Measurements from ENCODE around the gene RHOBTB1.

DNA sequence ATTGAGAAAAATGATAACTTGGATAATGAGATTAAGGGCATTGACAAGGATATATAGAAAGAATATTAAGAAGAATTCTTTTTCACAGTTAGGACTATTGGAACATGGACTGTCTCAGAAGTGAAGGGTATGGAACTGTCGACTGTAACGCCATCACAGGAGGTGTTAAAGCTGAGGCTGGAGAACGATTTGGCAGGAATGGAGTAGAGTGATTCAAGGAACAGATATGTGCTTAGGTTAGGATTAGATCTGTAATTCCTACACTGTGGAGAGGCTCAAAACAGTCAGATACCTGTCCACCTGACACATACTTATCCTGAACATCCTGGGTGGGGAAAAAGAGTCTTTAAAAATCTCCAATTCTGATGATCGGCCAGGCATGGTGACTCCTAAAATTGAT, 30.9 kb downstream of the RHOBTB1 start:
- TF ChIP-seq TAF1 (IDR thresholded peaks at IDR 0.05; ENCODE audit: borderline replicate concordance, insufficient read depth, low read length) = no peak
- TF ChIP-seq, protein P1, sequence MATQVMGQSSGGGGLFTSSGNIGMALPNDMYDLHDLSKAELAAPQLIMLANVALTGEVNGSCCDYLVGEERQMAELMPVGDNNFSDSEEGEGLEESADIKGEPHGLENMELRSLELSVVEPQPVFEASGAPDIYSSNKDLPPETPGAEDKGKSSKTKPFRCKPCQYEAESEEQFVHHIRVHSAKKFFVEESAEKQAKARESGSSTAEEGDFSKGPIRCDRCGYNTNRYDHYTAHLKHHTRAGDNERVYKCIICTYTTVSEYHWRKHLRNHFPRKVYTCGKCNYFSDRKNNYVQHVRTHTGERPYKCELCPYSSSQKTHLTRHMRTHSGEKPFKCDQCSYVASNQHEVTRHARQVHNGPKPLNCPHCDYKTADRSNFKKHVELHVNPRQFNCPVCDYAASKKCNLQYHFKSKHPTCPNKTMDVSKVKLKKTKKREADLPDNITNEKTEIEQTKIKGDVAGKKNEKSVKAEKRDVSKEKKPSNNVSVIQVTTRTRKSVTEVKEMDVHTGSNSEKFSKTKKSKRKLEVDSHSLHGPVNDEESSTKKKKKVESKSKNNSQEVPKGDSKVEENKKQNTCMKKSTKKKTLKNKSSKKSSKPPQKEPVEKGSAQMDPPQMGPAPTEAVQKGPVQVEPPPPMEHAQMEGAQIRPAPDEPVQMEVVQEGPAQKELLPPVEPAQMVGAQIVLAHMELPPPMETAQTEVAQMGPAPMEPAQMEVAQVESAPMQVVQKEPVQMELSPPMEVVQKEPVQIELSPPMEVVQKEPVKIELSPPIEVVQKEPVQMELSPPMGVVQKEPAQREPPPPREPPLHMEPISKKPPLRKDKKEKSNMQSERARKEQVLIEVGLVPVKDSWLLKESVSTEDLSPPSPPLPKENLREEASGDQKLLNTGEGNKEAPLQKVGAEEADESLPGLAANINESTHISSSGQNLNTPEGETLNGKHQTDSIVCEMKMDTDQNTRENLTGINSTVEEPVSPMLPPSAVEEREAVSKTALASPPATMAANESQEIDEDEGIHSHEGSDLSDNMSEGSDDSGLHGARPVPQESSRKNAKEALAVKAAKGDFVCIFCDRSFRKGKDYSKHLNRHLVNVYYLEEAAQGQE (IDR thresholded peaks at IDR 0.05; ENCODE audit: insufficient read depth in 1 of 2, low read depth in 2 of 2, low read length in 2 of 2) = no peak
- TF ChIP-seq POLR2AphosphoS5 (IDR thresholded peaks at IDR 0.05; ENCODE audit: low read depth, low read length) = no peak
- no peak for TF ChIP-seq SIN3A (IDR thresholded peaks at IDR 0.05; ENCODE audit: borderline replicate concordance, insufficient read depth, low read length)
- TF ChIP-seq FOXP2 (optimal IDR thresholded peaks at IDR 0.05; ENCODE audit: borderline replicate concordance, extremely low read depth, extremely low read length, insufficient read depth) = no peak
